H9 (cell line): ENCODE results near the gene NUP214. TPM values are rescaled to one million over a fixed set of nuclear protein-coding genes. Genes with fewer than 3 reads are reported as not detected.

ENCODE experiments used
- DNase-seq: peaks from one replicate; pipeline ENCODE4 v3.0.0-alpha.2; 2017
- H2AFZ ChIP-seq: one replicate; pipeline ENCODE4 v1.6.1; 2013; ENCODE audit warnings: mild to moderate bottlenecking, low read length, control low read depth, moderate library complexity
- H2AK5ac ChIP-seq: 2 replicates; pipeline ENCODE4 v1.6.1; 2013; ENCODE audit warnings: low read length, control low read depth, mixed read lengths; ENCODE audit not compliant: insufficient read length
- H2BK120ac ChIP-seq: one replicate; pipeline ENCODE4 v1.6.1; 2013; ENCODE audit warnings: low read depth, mild to moderate bottlenecking, low read length, control low read depth, inconsistent platforms; ENCODE audit not compliant: poor library complexity, severe bottlenecking
- H2BK12ac ChIP-seq: 2 replicates; pipeline ENCODE4 v1.6.1; 2013; ENCODE audit warnings: low read length, control low read depth, mixed read lengths, low read depth; ENCODE audit not compliant: insufficient read length
- H2BK15ac ChIP-seq: 2 replicates; pipeline ENCODE4 v1.6.1; 2013; ENCODE audit warnings: low read depth, low read length, control low read depth
- H2BK20ac ChIP-seq: one replicate; pipeline ENCODE4 v1.6.1; 2013; ENCODE audit warnings: low read depth, mild to moderate bottlenecking, low read length, control low read depth, inconsistent platforms; ENCODE audit not compliant: poor library complexity, severe bottlenecking
- H2BK5ac ChIP-seq: 2 replicates; pipeline ENCODE4 v1.6.1; 2013; ENCODE audit warnings: low read length, control low read depth, mixed read lengths; ENCODE audit not compliant: insufficient read length
- H3K14ac ChIP-seq: 2 replicates; pipeline ENCODE4 v1.6.1; 2013; ENCODE audit warnings: low read length, control low read depth; ENCODE audit not compliant: insufficient read depth
- H3K18ac ChIP-seq: 2 replicates; pipeline ENCODE4 v1.6.1; 2013; ENCODE audit warnings: low read depth, mild to moderate bottlenecking, mixed read lengths, low read length, control low read depth; ENCODE audit not compliant: insufficient read length
- H3K23ac ChIP-seq: 2 replicates; pipeline ENCODE4 v1.6.1; 2013; ENCODE audit warnings: low read length, control low read depth, mixed read lengths, low read depth; ENCODE audit not compliant: insufficient read length
- H3K23me2 ChIP-seq: 2 replicates; pipeline ENCODE4 v1.6.1; 2013; ENCODE audit warnings: low read depth, mild to moderate bottlenecking, mixed read lengths, low read length, control low read depth; ENCODE audit not compliant: insufficient read length, poor library complexity, severe bottlenecking
- H3K27ac ChIP-seq: 2 replicates; pipeline ENCODE4 v1.5.1; 2013; ENCODE audit warnings: low read length, control low read depth, mixed read lengths, low read depth; ENCODE audit not compliant: insufficient read length
- H3K27me3 ChIP-seq: 2 replicates; pipeline ENCODE4 v1.6.1; 2013; ENCODE audit warnings: low read length, control low read depth, inconsistent platforms; ENCODE audit not compliant: insufficient read depth
- H3K4ac ChIP-seq: 2 replicates; pipeline ENCODE4 v1.6.1; 2013; ENCODE audit warnings: low read depth, mild to moderate bottlenecking, control low read depth, inconsistent platforms, low read length, moderate library complexity
- H3K4me1 ChIP-seq: 2 replicates; pipeline ENCODE4 v1.6.1; 2013; ENCODE audit warnings: low read length, control low read depth, inconsistent platforms; ENCODE audit not compliant: insufficient read depth
- H3K4me2 ChIP-seq: 2 replicates; pipeline ENCODE4 v1.6.1; 2013; ENCODE audit warnings: low read length, control low read depth, mixed read lengths; ENCODE audit not compliant: insufficient read length, insufficient read depth
- H3K56ac ChIP-seq: 2 replicates; pipeline ENCODE4 v1.6.1; 2013; ENCODE audit warnings: low read depth, mild to moderate bottlenecking, mixed read lengths, low read length, control low read depth; ENCODE audit not compliant: insufficient read length
- H3K79me1 ChIP-seq: 2 replicates; pipeline ENCODE4 v1.6.1; 2013; ENCODE audit warnings: low read depth, mild to moderate bottlenecking, moderate library complexity, low read length, control low read depth, inconsistent platforms; ENCODE audit not compliant: insufficient read depth, poor library complexity, severe bottlenecking
- H3K79me2 ChIP-seq: 2 replicates; pipeline ENCODE4 v1.6.1; 2013; ENCODE audit warnings: low read length, control low read depth, inconsistent platforms; ENCODE audit not compliant: insufficient read depth
- H3K9ac ChIP-seq: 2 replicates; pipeline ENCODE4 v1.6.1; 2013; ENCODE audit warnings: low read length, control low read depth, mixed read lengths; ENCODE audit not compliant: insufficient read length; ENCODE audit errors: extremely low read depth
- H3K9me3 ChIP-seq: one replicate; pipeline ENCODE4 v1.6.1; 2013; ENCODE audit warnings: low read depth, low read length, inconsistent platforms; ENCODE audit not compliant: control insufficient read depth
- H3T11ph ChIP-seq: one replicate; pipeline ENCODE4 v1.6.1; 2013; ENCODE audit warnings: mild to moderate bottlenecking, low read length, control low read depth, inconsistent platforms
- H4K20me1 ChIP-seq: one replicate; pipeline ENCODE4 v1.6.1; 2013; ENCODE audit not compliant: control insufficient read depth, insufficient read length, insufficient read depth
- H4K5ac ChIP-seq: 2 replicates; pipeline ENCODE4 v1.6.1; 2013; ENCODE audit warnings: low read depth, mild to moderate bottlenecking, mixed read lengths, low read length, control low read depth; ENCODE audit not compliant: insufficient read length
- H4K8ac ChIP-seq: replicated peaks from 2 replicates; pipeline ENCODE4 v1.6.1; 2013; ENCODE audit warnings: low read length, control low read depth, mixed read lengths, low read depth; ENCODE audit not compliant: insufficient read length
- H4K91ac ChIP-seq: 2 replicates; pipeline ENCODE4 v1.6.1; 2013; ENCODE audit warnings: low read depth, mild to moderate bottlenecking, moderate library complexity, mixed read lengths, low read length, control low read depth; ENCODE audit not compliant: insufficient read length
- H3K27ac Mint-ChIP-seq, 3 experiments: 2 replicates in 2 of 3; 3 replicates in 1 of 3; pipeline ENCODE4 v1.8.0; 2020 to 2021; ENCODE audit warnings: mixed read lengths in 3 of 3, mild to moderate bottlenecking in 1 of 3, moderate library complexity in 1 of 3
- H3K27me3 Mint-ChIP-seq: 2 replicates; pipeline ENCODE4 v1.8.0; 2021; ENCODE audit warnings: low read depth, mild to moderate bottlenecking, moderate library complexity, mixed read lengths
- H3K36me3 Mint-ChIP-seq, 3 experiments: 2 replicates in 2 of 3; 3 replicates in 1 of 3; pipeline ENCODE4 v1.8.0; 2020 to 2021; ENCODE audit warnings: low read depth in 3 of 3, mixed read lengths in 3 of 3; ENCODE audit not compliant: insufficient read depth in 1 of 3
- H3K4me1 Mint-ChIP-seq, 2 experiments: 2 replicates each; pipeline ENCODE4 v1.8.0; 2020; ENCODE audit warnings: mixed read lengths in 2 of 2
- H3K4me3 Mint-ChIP-seq, 2 experiments: 2 replicates in 1 of 2; 3 replicates in 1 of 2; pipeline ENCODE4 v1.8.0; 2020 to 2021; ENCODE audit warnings: mild to moderate bottlenecking in 2 of 2, mixed read lengths in 2 of 2, moderate library complexity in 1 of 2
- H3K9me3 Mint-ChIP-seq, 2 experiments: 2 replicates in 1 of 2; 3 replicates in 1 of 2; pipeline ENCODE4 v1.8.0; 2020; ENCODE audit warnings: mild to moderate bottlenecking in 2 of 2, mixed read lengths in 2 of 2, moderate library complexity in 1 of 2
- WGBS: extraction: QIAGEN DNeasy Blood & Tissue Kit; methylation state at CpG from one replicate; pipeline ENCODE4 v1.1.7; 2013; ENCODE audit warnings: missing lambda C conversion rate, low lambda C conversion rate, mixed read lengths; ENCODE audit not compliant: insufficient read length; ENCODE audit errors: extremely low coverage; 5-methylcytosine and 5-hydroxymethylcytosine counted together
- total RNA-seq: library from RNA; stranded (reverse); gene quantifications from 2 replicates; pipeline ENCODE4 v1.2.1, GENCODE V29; 2021
- TF ChIP-seq, protein P1 (sequence below): fragments of 200-600 bp; sonication (generic); conservative IDR thresholded peaks from 3 replicates; pipeline ENCODE4 v1.8.0; 2021; ENCODE audit warnings: antibody characterized with exemption, mild to moderate bottlenecking

The NUP214 gene
- total RNA-seq, 1 experiment from 2014 or later = 53.8 TPM

DNA sequence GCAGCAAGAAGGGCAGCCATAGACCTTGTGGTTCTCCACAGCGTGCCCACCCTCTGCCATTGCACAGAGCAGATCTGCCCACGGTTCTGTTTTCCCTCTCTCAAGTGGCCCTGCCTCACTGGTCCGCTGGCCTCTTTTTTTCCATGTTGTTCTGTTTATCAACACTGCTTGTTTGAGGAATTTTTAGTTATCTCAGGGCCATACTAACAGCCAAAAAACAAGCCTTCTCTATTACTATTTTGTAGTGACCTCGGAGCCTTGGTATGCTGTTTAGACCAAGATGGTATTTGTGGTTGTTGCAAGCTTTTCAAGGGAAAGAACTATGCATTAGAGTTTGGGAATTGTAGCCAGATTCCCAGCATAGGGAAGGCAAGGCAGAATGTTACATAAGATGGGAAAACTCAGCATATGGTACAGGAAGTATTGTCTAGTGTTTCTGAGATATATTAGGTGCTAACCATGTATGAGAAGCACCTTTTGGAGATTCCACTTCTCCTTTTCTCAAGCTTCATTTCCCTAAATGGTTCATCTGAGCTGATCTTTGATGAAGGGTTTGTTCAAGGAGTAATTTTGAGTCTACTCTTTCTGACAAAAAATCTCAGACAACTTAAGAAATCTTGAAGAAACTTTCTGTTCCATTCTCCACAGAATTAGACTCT lies 54.3 kb downstream of the NUP214 start:
- no peak overlapping the region for H4K5ac ChIP-seq
- H3K4me3 Mint-ChIP-seq = no peak overlapping the region
- no peaks in the 10 kb centered on the region for H3K27me3 Mint-ChIP-seq
- no peak overlapping the region for H3K14ac ChIP-seq
- no peaks in the 10 kb centered on the region for H3K79me2 ChIP-seq
- no peaks in the 10 kb centered on the region for H3K23me2 ChIP-seq
- H3K27ac Mint-ChIP-seq = peak overlapping the region in 2 of 3 experiments; percentile 25 to 88; a peak in 3 of 7 replicates
- no peak overlapping the region for H3K4ac ChIP-seq
- H3K9me3 Mint-ChIP-seq = no peaks in the 10 kb centered on the region
- no peak overlapping the region for H4K91ac ChIP-seq
- no peaks in the 10 kb centered on the region for H3K4me1 Mint-ChIP-seq
- no peak overlapping the region for H2BK15ac ChIP-seq
- no peak overlapping the region for H2AFZ ChIP-seq
- no peak overlapping the region for H3K9ac ChIP-seq
- TF ChIP-seq, protein P1, sequence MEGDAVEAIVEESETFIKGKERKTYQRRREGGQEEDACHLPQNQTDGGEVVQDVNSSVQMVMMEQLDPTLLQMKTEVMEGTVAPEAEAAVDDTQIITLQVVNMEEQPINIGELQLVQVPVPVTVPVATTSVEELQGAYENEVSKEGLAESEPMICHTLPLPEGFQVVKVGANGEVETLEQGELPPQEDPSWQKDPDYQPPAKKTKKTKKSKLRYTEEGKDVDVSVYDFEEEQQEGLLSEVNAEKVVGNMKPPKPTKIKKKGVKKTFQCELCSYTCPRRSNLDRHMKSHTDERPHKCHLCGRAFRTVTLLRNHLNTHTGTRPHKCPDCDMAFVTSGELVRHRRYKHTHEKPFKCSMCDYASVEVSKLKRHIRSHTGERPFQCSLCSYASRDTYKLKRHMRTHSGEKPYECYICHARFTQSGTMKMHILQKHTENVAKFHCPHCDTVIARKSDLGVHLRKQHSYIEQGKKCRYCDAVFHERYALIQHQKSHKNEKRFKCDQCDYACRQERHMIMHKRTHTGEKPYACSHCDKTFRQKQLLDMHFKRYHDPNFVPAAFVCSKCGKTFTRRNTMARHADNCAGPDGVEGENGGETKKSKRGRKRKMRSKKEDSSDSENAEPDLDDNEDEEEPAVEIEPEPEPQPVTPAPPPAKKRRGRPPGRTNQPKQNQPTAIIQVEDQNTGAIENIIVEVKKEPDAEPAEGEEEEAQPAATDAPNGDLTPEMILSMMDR = no peak
- no peaks in the 10 kb centered on the region for H3K27me3 ChIP-seq
- H3K23ac ChIP-seq = no peak overlapping the region
- H3K9me3 ChIP-seq = no peaks in the 10 kb centered on the region
- H2BK20ac ChIP-seq = no peak overlapping the region
- H3K4me2 ChIP-seq = no peak overlapping the region
- no peak overlapping the region for H2AK5ac ChIP-seq
- H4K20me1 ChIP-seq = no peaks in the 10 kb centered on the region
- H3K4me1 ChIP-seq = no peaks in the 10 kb centered on the region
- no peak overlapping the region for H3T11ph ChIP-seq
- DNase-seq = no peak
- no peak overlapping the region for H3K56ac ChIP-seq
- H3K18ac ChIP-seq = no peak overlapping the region
- no peaks in the 10 kb centered on the region for H3K79me1 ChIP-seq
- peaks cover 24 to 62% (median 43%) of the 10 kb centered on the region in 3 experiments; a peak in 6 of 7 replicates for H3K36me3 Mint-ChIP-seq
- WGBS = no CpG with 5 or more reads among the region's 4 CpGs
- no peak overlapping the region for H3K27ac ChIP-seq
- no peak overlapping the region for H2BK12ac ChIP-seq
- H4K8ac ChIP-seq = no peak overlapping the region
- H2BK120ac ChIP-seq = no peak overlapping the region
- no peak overlapping the region for H2BK5ac ChIP-seq
